Measurements from ENCODE around the gene MT1E.
"Not testable (repeated sequence)": the region's sequence is repeated elsewhere in the genome, so short reads cannot be mapped to it uniquely, and the experiment has no call there.

MT1E gene

GRCh38 chr16:56649271-56649670 lies 23.7 kb downstream of the MT1E start:
- no peak for DNase-seq

- no peak for DNase-seq
Observed at GRCh38 chr16:56649820-56650219, 24.2 kb downstream of the MT1E start.

- no peak for DNase-seq
Observed at GRCh38 chr16:56651586-56651985, 26.0 kb downstream of the MT1E start, which contains the start of gene MT1B. Gene MT1B (plus strand): TSS chr16:56651886. CDS start chr16:56651954, 68 bp downstream.

- no peak for DNase-seq
Observed at GRCh38 chr16:56652600-56652999, 27.0 kb downstream of the MT1E start.

GRCh38 chr16:56653218-56653617 lies 27.6 kb downstream of the MT1E start:
- no peak for DNase-seq

- no peak for DNase-seq
Observed at GRCh38 chr16:56657555-56658326, 32.2 kb downstream of the MT1E start, which contains the start of gene MT1F. Gene MT1F (plus strand): TSS chr16:56657959. CDS start chr16:56658059, 100 bp downstream.

- no peak for DNase-seq
Observed at GRCh38 chr16:56658327-56658875, 32.8 kb downstream of the MT1E start.

GRCh38 chr16:56662357-56663354 lies 37.1 kb downstream of the MT1E start:
- DNase-seq: no peak

GRCh38 chr16:56664506-56664905 lies 38.9 kb downstream of the MT1E start:
- DNase-seq: no peak

GRCh38 chr16:56665286-56666261 lies 40.0 kb downstream of the MT1E start:
- DNase-seq: not testable (repeated sequence)

GRCh38 chr16:56667581-56668571 lies 42.3 kb downstream of the MT1E start, which contains the start of gene MT1G:
Gene MT1G (minus strand): TSS chr16:56668065. CDS start chr16:56667993, 72 bp downstream.
- DNase-seq: no peak

GRCh38 chr16:56669005-56669839 lies 43.6 kb downstream of the MT1E start, which contains the start of gene MT1H:
Gene MT1H (plus strand): TSS chr16:56669814. CDS start chr16:56669885, 71 bp downstream.
- no peak for DNase-seq

- DNase-seq: no peak
Observed at GRCh38 chr16:56669840-56670619, 44.4 kb downstream of the MT1E start.

- DNase-seq: no peak
Observed at GRCh38 chr16:56670620-56670934, 45.0 kb downstream of the MT1E start.

- DNase-seq: not testable (repeated sequence)
Observed at GRCh38 chr16:56671691-56672090, 46.1 kb downstream of the MT1E start.

GRCh38 chr16:56672171-56672570 lies 46.6 kb downstream of the MT1E start:
- not testable (repeated sequence) for DNase-seq

- DNase-seq: no peak
Observed at GRCh38 chr16:56672761-56673536, 47.4 kb downstream of the MT1E start.

GRCh38 chr16:56673921-56674320 lies 48.3 kb downstream of the MT1E start:
- DNase-seq: no peak
